A549 (cell line): ENCODE data around the gene REC114. TPM values are rescaled to one million over a fixed set of nuclear protein-coding genes. Genes with fewer than 3 reads are reported as not detected.
"Not testable (repeated sequence)": the region's sequence is repeated elsewhere in the genome, so short reads cannot be mapped to it uniquely, and the experiment has no call there.

Source experiments
- ATAC-seq, 2 experiments: fragments of 200-7000 bp in 1 of 2; fragments of >200 bp in 1 of 2; cut with Nextera tagmentation in 1 of 2; cut with Tn5 transposase in 1 of 2; 3 replicates each; pipeline versions ENCODE4 v1.8.0 to v1.9.1; 2018 to 2020; ENCODE audit warnings: mild to moderate bottlenecking in 1 of 2, moderate library complexity in 1 of 2
- CTCF ChIA-PET: fragments of 300-600 bp; sonication (Branson Sonifier 250); formaldehyde crosslinking; extraction: SDS; loops from one replicate; lab custom pipeline; 2021; ENCODE audit warnings: antibody characterized with exemption, inconsistent platforms; lab: Yijun Ruan, JAX
- POLR2A ChIA-PET: fragments of 350-600 bp; formaldehyde crosslinking; extraction: SDS; loops from one replicate; lab custom pipeline; 2021; ENCODE audit warnings: antibody characterized with exemption, inconsistent platforms; lab: Yijun Ruan, JAX
- DNase-seq, 2 experiments: peaks; one replicate each; pipeline versions ENCODE4 v3.0.0 to v3.0.0-alpha.2; 2011 to 2016; ENCODE audit warnings: low read depth in 1 of 2, low spot score in 1 of 2
- FAIRE-seq: peaks from 2 replicates; lab custom pipeline; 2011; peaks lifted over from hg19 to GRCh38; lab: Jason Lieb, UNC
- H3K27ac ChIP-seq, 2 experiments: fragments of >200 bp; sonication (Bioruptor Twin); formaldehyde crosslinking; 3 replicates each; pipeline ENCODE4 v1.5.1; 2016 to 2017
- H3K4me1 ChIP-seq: fragments of >200 bp; sonication (Bioruptor Twin); formaldehyde crosslinking; 3 replicates; pipeline ENCODE4 v1.6.1; 2016
- H3K4me2 ChIP-seq: fragments of >200 bp; sonication (Bioruptor Twin); formaldehyde crosslinking; 3 replicates; pipeline ENCODE4 v1.6.1; 2016
- H3K4me3 ChIP-seq: fragments of >200 bp; sonication (Bioruptor Twin); formaldehyde crosslinking; 3 replicates; pipeline ENCODE4 v1.5.1; 2016
- H3K9me3 ChIP-seq: fragments of >200 bp; sonication (Bioruptor Twin); formaldehyde crosslinking; 3 replicates; pipeline ENCODE4 v1.6.1; 2016
- BCL3 ChIP-seq: fragments of >200 bp; sonication (Bioruptor Twin); formaldehyde crosslinking; IDR thresholded peaks from 3 replicates; pipeline ENCODE4 v1.6.1; 2016
- BHLHE40 ChIP-seq: IDR thresholded peaks from 2 replicates; pipeline ENCODE4 v1.6.1; 2012; ENCODE audit warnings: low read depth, low read length, inconsistent platforms
- CEBPB ChIP-seq, 2 experiments: fragments of >200 bp in 1 of 2; sonication (Bioruptor Twin) in 1 of 2; formaldehyde crosslinking in 1 of 2; IDR thresholded peaks; 2 replicates each; pipeline ENCODE4 v1.6.1; 2012 to 2016
- CHD4 ChIP-seq: fragments of 200-600 bp; sonication (generic); IDR thresholded peaks from 2 replicates; pipeline ENCODE4 v1.6.1; 2016; ENCODE audit warnings: antibody characterized with exemption, mild to moderate bottlenecking, borderline replicate concordance
- E2F6 ChIP-seq: IDR thresholded peaks from 2 replicates; pipeline ENCODE4 v1.6.1; 2012; ENCODE audit warnings: low read depth, borderline replicate concordance
- EHMT2 ChIP-seq: fragments of 200-600 bp; sonication (generic); IDR thresholded peaks from 2 replicates; pipeline ENCODE4 v1.6.1; 2016; ENCODE audit warnings: antibody characterized with exemption, low read depth, mild to moderate bottlenecking, moderate library complexity
- ESRRA ChIP-seq: fragments of 150-350 bp; IDR thresholded peaks from 2 replicates; pipeline ENCODE4 v1.6.1; 2014; ENCODE audit warnings: mild to moderate bottlenecking, low read length, borderline replicate concordance
- GATA3 ChIP-seq: IDR thresholded peaks from 2 replicates; pipeline ENCODE4 v1.6.1; 2012; ENCODE audit warnings: borderline replicate concordance
- HES2 ChIP-seq: fragments of >200 bp; sonication (Bioruptor Twin); formaldehyde crosslinking; IDR thresholded peaks from 2 replicates; pipeline ENCODE4 v1.6.1; 2016
- HMGXB4 ChIP-seq: fragments of 250-450 bp; sonication (Bioruptor Pico); IDR thresholded peaks from 2 replicates; pipeline ENCODE4 v1.5.0; 2021; ENCODE audit warnings: mild to moderate bottlenecking, moderate library complexity, borderline replicate concordance
- HOXB5 ChIP-seq: fragments of 250-450 bp; sonication (Bioruptor Pico); IDR thresholded peaks from 2 replicates; pipeline ENCODE4 v1.5.0; 2020; ENCODE audit warnings: mild to moderate bottlenecking, moderate library complexity
- NFE2L2 ChIP-seq: fragments of 150-350 bp; conservative IDR thresholded peaks from 2 replicates; pipeline ENCODE4 v1.6.1; 2014; ENCODE audit warnings: low read length
- NR3C1 ChIP-seq: fragments of >200 bp; sonication (Bioruptor Twin); formaldehyde crosslinking; IDR thresholded peaks from 3 replicates; pipeline ENCODE4 v1.6.1; 2017
- PHF8 ChIP-seq: fragments of 200-600 bp; sonication (generic); IDR thresholded peaks from 2 replicates; pipeline ENCODE4 v1.6.1; 2016; ENCODE audit warnings: low read depth, mild to moderate bottlenecking, antibody characterized with exemption, moderate library complexity, borderline replicate concordance
- RARB ChIP-seq: fragments of 250-450 bp; sonication (Bioruptor Pico); IDR thresholded peaks from 2 replicates; pipeline ENCODE4 v1.8.0; 2021; ENCODE audit warnings: mild to moderate bottlenecking, moderate library complexity
- RCOR1 ChIP-seq: fragments of 150-350 bp; IDR thresholded peaks from 2 replicates; pipeline ENCODE4 v1.6.1; 2014; ENCODE audit warnings: antibody characterized with exemption, low read length, low read depth
- RNF2 ChIP-seq: fragments of 200-600 bp; sonication (generic); IDR thresholded peaks from 2 replicates; pipeline ENCODE4 v1.6.1; 2016; ENCODE audit warnings: low read depth, mild to moderate bottlenecking, antibody characterized with exemption, moderate library complexity, borderline replicate concordance
- TFCP2L1 ChIP-seq: fragments of 250-450 bp; sonication (Bioruptor Pico); IDR thresholded peaks from 2 replicates; pipeline ENCODE4 v1.5.0; 2021; ENCODE audit warnings: mild to moderate bottlenecking
- ZFP36 ChIP-seq: fragments of 450-650 bp; IDR thresholded peaks from 2 replicates; pipeline ENCODE4 v1.6.1; 2014; ENCODE audit warnings: borderline replicate concordance; ENCODE audit not compliant: partially characterized antibody
- ZNF302 ChIP-seq: fragments of 250-450 bp; sonication (Bioruptor Pico); IDR thresholded peaks from 2 replicates; pipeline ENCODE4 v1.9.0; 2021; ENCODE audit warnings: inconsistent platforms, mild to moderate bottlenecking, moderate library complexity
- WGBS: methylation state at CpG from one replicate; pipeline ENCODE4 v1.1.6; 2017; ENCODE audit errors: missing lambda C conversion rate; 5-methylcytosine and 5-hydroxymethylcytosine counted together
- polyA plus RNA-seq, 4 experiments: library from polyadenylated mRNA; depleted of rRNA in 3 of 4; stranded (reverse); fragments of >200 nt; fragmentation: RNase III in 1 of 4; extraction: RNeasy Plus Mini Kit Qiagen cat#74134 plus additional on column Dnase treatment in 1 of 4; gene quantifications; 2 replicates in 3 of 4; 3 replicates in 1 of 4; pipeline ENCODE4 v1.2.3, GENCODE V29; 2011 to 2017

REC114 gene
- polyA plus RNA-seq, 2 of the 4 experiments (the other 2 are of a cell fraction) = not detected

GRCh38 chr15:73483053-73483452 is 40.1 kb downstream of the REC114 start:
- 29% methylated on average over 4 of the region's 4 CpGs for WGBS
- CTCF ChIA-PET = no interaction called here
- no peak overlapping the region for H3K4me2 ChIP-seq
- no peaks in the 10 kb centered on the region for H3K9me3 ChIP-seq
- POLR2A ChIA-PET = no interaction called here
- TF ChIP-seq PHF8 = no peak
- TF ChIP-seq ZNF302 (CRISPR knock-in tag) = no peak
- TF ChIP-seq NR3C1 = no peak
- DNase-seq (no peak), ATAC-seq (no peak), FAIRE-seq (no peak)
- H3K27ac ChIP-seq = no peak overlapping the region
- no peak overlapping the region for H3K4me3 ChIP-seq
- H3K4me1 ChIP-seq = peaks cover 8% of the 10 kb centered on the region; the same call in 2 of the 3 replicates

GRCh38 chr15:73485372-73485771 is 42.4 kb downstream of the REC114 start:
- 46% methylated on average over 5 of the region's 5 CpGs for WGBS
- H3K4me1 ChIP-seq = peaks cover 8% of the 10 kb centered on the region; the same call in 2 of the 3 replicates
- DNase-seq = no peak
- ChIA-PET CTCF (interaction anchor here (1.0 kb wide), 2 partner anchors 31 to 68 kb away, joined by 3 to 5 read pairs; no protein-coding TSS in a partner anchor), POLR2A (no interaction called here)
- H3K4me3 ChIP-seq = no peak overlapping the region
- H3K9me3 ChIP-seq = no peaks in the 10 kb centered on the region
- ATAC-seq = no peak
- TF ChIP-seq TFCP2L1 (CRISPR knock-in tag) (no peak), E2F6 (no peak)
- no peak for FAIRE-seq
- no peak overlapping the region for H3K27ac ChIP-seq
- peak overlapping the region; percentile 23; the same call in 1 of the 3 replicates for H3K4me2 ChIP-seq

- POLR2A ChIA-PET, DNase-seq, FAIRE-seq, H3K4me1 ChIP-seq, ATAC-seq, H3K9me3 ChIP-seq, H3K27ac ChIP-seq, H3K4me3 ChIP-seq: not testable (repeated sequence)
- CTCF ChIA-PET = interaction anchor here (1.0 kb wide), 2 partner anchors 30 to 68 kb away, joined by 3 to 5 read pairs; no protein-coding TSS in a partner anchor
- TF ChIP-seq HES2 (0 out of 2 replicates have a peak, but pooled peaks have one; percentile 45), CEBPB (IDR thresholded peaks at IDR 0.05) (peak; percentile 69 to 85), ZFP36 (peak; percentile 12)
- H3K4me2 ChIP-seq = peak overlapping the region; percentile 23; the same call in 1 of the 3 replicates
- WGBS = 47% methylated on average over 8 of the region's 8 CpGs
Observed at GRCh38 chr15:73485885-73486284, 42.9 kb downstream of the REC114 start.

- ATAC-seq (no peak), FAIRE-seq (no peak), DNase-seq (no peak)
- ChIA-PET POLR2A (no interaction called here), CTCF (interaction anchor here (1.7 kb wide), 1 partner anchor 96 kb away, joined by 4 read pairs; no protein-coding TSS in a partner anchor)
- Histone ChIP-seq H3K4me1 (peaks cover 8% of the 10 kb centered on the region; the same call in 2 of the 3 replicates), H3K9me3 (no peaks in the 10 kb centered on the region), H3K4me2 (no peak overlapping the region), H3K27ac (no peak overlapping the region), H3K4me3 (no peak overlapping the region)
- 70% methylated on average over 1 of the region's 1 CpG for WGBS
- TF ChIP-seq GATA3 (no peak), BCL3 (no peak), EHMT2 (no peak), RNF2 (no peak), BHLHE40 (no peak), RARB (CRISPR knock-in tag) (no peak), CHD4 (no peak), HMGXB4 (no peak), E2F6 (no peak), HOXB5 (no peak), NFE2L2 (no peak), ESRRA (no peak), RCOR1 (no peak)
Observed at GRCh38 chr15:73488698-73489097, 45.7 kb downstream of the REC114 start.
